Fibroblast of lung (primary cell): ENCODE data around the gene DIP2C. TPM values are rescaled to one million over a fixed set of nuclear protein-coding genes. Genes with fewer than 3 reads are reported as not detected.
"Not testable (repeated sequence)": the region's sequence is repeated elsewhere in the genome, so short reads cannot be mapped to it uniquely, and the experiment has no call there.

Experiments used
- DNase-seq, 2 donors: peaks; one replicate each; pipeline versions ENCODE4 v3.0.0 to v3.0.0-alpha.2; 2010; ENCODE audit warnings: low read depth in 2 of 2
- H2AFZ ChIP-seq: 2 replicates; pipeline ENCODE4 v1.5.1; 2012; ENCODE audit warnings: low read length, control low read depth, inconsistent platforms
- H3K27ac ChIP-seq: 2 replicates; pipeline ENCODE4 v1.5.1; 2011; ENCODE audit warnings: low read length, control low read depth; ENCODE audit not compliant: insufficient read depth
- H3K27me3 ChIP-seq: 2 replicates; pipeline ENCODE4 v1.5.1; 2011; ENCODE audit warnings: mild to moderate bottlenecking, low read length; ENCODE audit not compliant: control insufficient read depth, insufficient read depth
- H3K36me3 ChIP-seq: 2 replicates; pipeline ENCODE4 v1.5.1; 2011; ENCODE audit warnings: low read length; ENCODE audit not compliant: control insufficient read depth, insufficient read depth
- H3K4me1 ChIP-seq: 2 replicates; pipeline ENCODE4 v1.5.1; 2011; ENCODE audit warnings: low read length; ENCODE audit not compliant: control insufficient read depth, insufficient read depth; ENCODE audit errors: extremely low read depth
- H3K4me2 ChIP-seq: 2 replicates; pipeline ENCODE4 v1.5.1; 2011; ENCODE audit warnings: low read length, control low read depth; ENCODE audit not compliant: insufficient read depth; ENCODE audit errors: extremely low read depth
- H3K4me3 ChIP-seq, 4 experiments: fragments of 200-600 bp in 1 of 4; sonication (generic) in 1 of 4; replicated peaks in 1 of 4; 2 replicates each; pipeline ENCODE4 v1.5.1; 2011 to 2016; ENCODE audit warnings: low read length in 4 of 4, low read depth in 3 of 4, mild to moderate bottlenecking in 3 of 4, control low read depth in 2 of 4, inconsistent platforms in 1 of 4, mixed read lengths in 1 of 4; ENCODE audit not compliant: insufficient read depth in 1 of 4; ENCODE audit errors: control extremely low read depth in 1 of 4
- H3K79me2 ChIP-seq: 2 replicates; pipeline ENCODE4 v1.5.1; 2012; ENCODE audit warnings: mild to moderate bottlenecking, low read length, inconsistent platforms; ENCODE audit not compliant: control insufficient read depth, insufficient read depth
- H3K9ac ChIP-seq: 2 replicates; pipeline ENCODE4 v1.5.1; 2011; ENCODE audit warnings: mild to moderate bottlenecking, low read length, control low read depth; ENCODE audit not compliant: insufficient read depth
- H3K9me3 ChIP-seq: 2 replicates; pipeline ENCODE4 v1.5.1; 2012; ENCODE audit warnings: low read depth, low read length; ENCODE audit not compliant: control insufficient read depth, insufficient read depth
- H4K20me1 ChIP-seq: 2 replicates; pipeline ENCODE4 v1.5.1; 2011; ENCODE audit warnings: low read length; ENCODE audit not compliant: control insufficient read depth, insufficient read depth; ENCODE audit errors: extremely low read depth
- CTCF ChIP-seq, 2 donors: IDR thresholded peaks in 1 of 2; conservative IDR thresholded peaks in 1 of 2; 1 replicate in 1 of 2; 2 replicates in 1 of 2; pipeline ENCODE4 v1.5.1; 2011 to 2012; ENCODE audit warnings: low read length in 2 of 2, control low read depth in 1 of 2, inconsistent platforms in 1 of 2, low read depth in 1 of 2, mild to moderate bottlenecking in 1 of 2
- EZH2 ChIP-seq: IDR thresholded peaks from 2 replicates; pipeline ENCODE4 v1.5.1; 2012; ENCODE audit warnings: low read length, control low read depth, mild to moderate bottlenecking; ENCODE audit errors: missing control alignments
- polyA plus RNA-seq, 2 donors: library from polyadenylated mRNA; depleted of rRNA in 1 of 2; stranded (reverse) in 1 of 2; unstranded in 1 of 2; fragments of >200 nt; gene quantifications; 2 replicates each; pipeline ENCODE4 v1.2.1, GENCODE V29; 2011 to 2012; ENCODE audit warnings: missing spikeins in 1 of 2
- total RNA-seq: library from RNA; depleted of rRNA; stranded (reverse); fragments of >200 nt; gene quantifications from 2 replicates; pipeline ENCODE4 v1.2.1, GENCODE V29; 2014

The DIP2C gene
- total and polyA plus RNA-seq, 2 donors (not counting 1 experiment from before 2014, with no cell fraction given) = 10.7 to 18.3 TPM

GRCh38 chr10:649798-650440, 39.5 kb downstream of the DIP2C start:
- Histone ChIP-seq H3K9me3 (no peaks in the 10 kb centered on the region), H3K4me1 (peaks cover 3% of the 10 kb centered on the region), H3K36me3 (peaks cover 2% of the 10 kb centered on the region), H4K20me1 (no peaks in the 10 kb centered on the region), H3K79me2 (peaks cover 36% of the 10 kb centered on the region), H2AFZ (no peak overlapping the region), H3K9ac (peak overlapping the region; percentile 48), H3K4me2 (peak overlapping the region; percentile 44), H3K27me3 (no peaks in the 10 kb centered on the region), H3K4me3 (peak overlapping the region in 2 of 4 experiments; percentile 10 to 14), H3K27ac (peak overlapping the region; percentile 39)
- TF ChIP-seq EZH2 (no peak), CTCF (conservative IDR thresholded peaks at IDR 0.05 in 1 of 2, IDR thresholded peaks at IDR 0.05 in 1 of 2; ENCODE audit: low read depth in 1 of 2, low read length in 2 of 2) (no peak)
- DNase-seq = peak in 1 of 2 donors; percentile 87

- Histone ChIP-seq H3K27ac (no peak overlapping the region), H3K36me3 (peaks cover 2% of the 10 kb centered on the region), H3K79me2 (peaks cover 38% of the 10 kb centered on the region), H3K4me2 (no peak overlapping the region), H3K4me3 (no peak overlapping the region), H3K9ac (no peak overlapping the region), H3K4me1 (peaks cover 3% of the 10 kb centered on the region), H3K27me3 (no peaks in the 10 kb centered on the region), H3K9me3 (no peaks in the 10 kb centered on the region), H4K20me1 (no peaks in the 10 kb centered on the region), H2AFZ (no peak overlapping the region)
- no peak for DNase-seq
- no peak for TF ChIP-seq EZH2
- no peak for TF ChIP-seq CTCF (conservative IDR thresholded peaks at IDR 0.05 in 1 of 2, IDR thresholded peaks at IDR 0.05 in 1 of 2; ENCODE audit: low read depth in 1 of 2, low read length in 2 of 2)
These were observed 40.0 kb downstream of the DIP2C start for GRCh38 chr10:649445-649797.

- H4K20me1 ChIP-seq, H3K27ac ChIP-seq, H3K4me2 ChIP-seq, H3K9ac ChIP-seq, DNase-seq, H3K36me3 ChIP-seq, H3K9me3 ChIP-seq, H3K4me3 ChIP-seq, H2AFZ ChIP-seq, H3K27me3 ChIP-seq, H3K4me1 ChIP-seq: not testable (repeated sequence)
- H3K79me2 ChIP-seq = peaks cover 28% of the 10 kb centered on the region
These were observed 42.4 kb downstream of the DIP2C start for GRCh38 chr10:647019-647418.
